Naive thymus-derived CD8-positive, alpha-beta T cell (primary cell): ENCODE results near the gene MRPL36. TPM values are rescaled to one million over a fixed set of nuclear protein-coding genes. Genes with fewer than 3 reads are reported as not detected.
"Not testable (repeated sequence)": the region's sequence is repeated elsewhere in the genome, so short reads cannot be mapped to it uniquely, and the experiment has no call there.

Source experiments
- ATAC-seq, 2 donors: fragments of 150-1000 bp; cut with Tn5 transposase in 1 of 2; sonication (Bioruptor Pico), chemical (Tn5 transposase) in 1 of 2; 1 replicate in 1 of 2; 2 replicates in 1 of 2; pipeline ENCODE4 v1.10.0; 2021; ENCODE audit warnings: mild to moderate bottlenecking in 2 of 2, moderate library complexity in 2 of 2
- POLR2A ChIA-PET: fragments of 350-600 bp; sonication (Branson Sonifier 250); formaldehyde crosslinking; loops from one replicate; lab custom pipeline; 2021; ENCODE audit warnings: antibody characterized with exemption; lab: Charles Lee
- DNase-seq, 10 donors: peaks; one replicate each; pipeline versions ENCODE4 v3.0.0 to v3.0.0-alpha.2; 2020 to 2022
- H3K27ac Mint-ChIP-seq, 10 donors: one replicate each; pipeline ENCODE4 v1.8.0; 2020 to 2022; ENCODE audit warnings: mild to moderate bottlenecking in 10 of 10, mixed read lengths in 10 of 10, moderate library complexity in 4 of 10, inconsistent platforms in 1 of 10
- H3K27me3 Mint-ChIP-seq, 5 donors: one replicate each; pipeline ENCODE4 v1.8.0; 2021 to 2022; ENCODE audit warnings: mixed read lengths in 5 of 5
- H3K36me3 Mint-ChIP-seq, 3 donors: one replicate each; pipeline ENCODE4 v1.8.0; 2020 to 2022; ENCODE audit warnings: mixed read lengths in 3 of 3, mild to moderate bottlenecking in 2 of 3, inconsistent platforms in 1 of 3
- H3K4me1 Mint-ChIP-seq, 4 donors: one replicate each; pipeline ENCODE4 v1.8.0; 2021 to 2022; ENCODE audit warnings: mixed read lengths in 4 of 4
- H3K4me3 Mint-ChIP-seq, 10 donors: one replicate each; pipeline ENCODE4 v1.8.0; 2020 to 2022; ENCODE audit warnings: mild to moderate bottlenecking in 10 of 10, mixed read lengths in 10 of 10, moderate library complexity in 6 of 10, inconsistent platforms in 1 of 10
- H3K9me3 Mint-ChIP-seq, 9 donors: one replicate each; pipeline ENCODE4 v1.8.0; 2020 to 2022; ENCODE audit warnings: mixed read lengths in 9 of 9, mild to moderate bottlenecking in 3 of 9, inconsistent platforms in 1 of 9, moderate library complexity in 1 of 9
- polyA plus RNA-seq, 3 donors: library from polyadenylated mRNA; unstranded; fragments of 300-500 nt; fragmentation: Illumina TruSeq; gene quantifications; one replicate each; pipeline ENCODE4 v1.2.3, GENCODE V29; 2021
- total RNA-seq, 8 experiments: library from RNA in 2 of 8; stranded (reverse) in 2 of 8; gene quantifications; one replicate each; pipeline ENCODE4 v1.2.3 and lab custom pipeline; 2021 to 2026

The MRPL36 gene
- total and polyA plus RNA-seq, 5 experiments from 2014 or later: 25.8 to 84.3 (median 61.6) TPM

DNA sequence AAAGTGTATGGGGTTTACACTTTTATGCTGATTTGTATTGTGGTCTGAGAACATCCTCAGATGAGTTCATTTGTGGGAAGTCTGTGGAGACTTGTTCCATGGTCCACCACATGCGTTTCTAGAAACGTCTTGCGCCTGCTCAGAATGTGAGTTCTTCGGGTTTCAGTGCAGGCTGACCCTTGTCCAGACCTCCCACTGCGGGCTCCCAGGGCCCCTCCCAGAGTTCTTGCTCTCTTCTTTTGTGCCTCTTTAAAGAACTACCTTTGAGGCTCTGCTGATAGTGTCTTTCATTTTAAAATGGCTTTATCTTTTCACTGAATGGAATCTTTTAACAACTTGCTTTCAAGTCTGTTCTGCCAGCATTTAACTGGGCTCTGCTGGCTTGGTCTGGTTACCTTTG, 19.1 kb upstream of the MRPL36 start:
- Mint-ChIP-seq H3K4me3 (no peak overlapping the region), H3K36me3 (peaks cover 4 to 96% (median 37%) of the 10 kb centered on the region in 3 donors), H3K9me3 (no peaks in the 10 kb centered on the region), H3K27me3 (no peaks in the 10 kb centered on the region), H3K4me1 (peaks cover 0 to 6% (median 2%) of the 10 kb centered on the region in 4 donors), H3K27ac (no peak overlapping the region)
- ATAC-seq: no peak
- no peak for DNase-seq
- POLR2A ChIA-PET: interaction anchor here (0.6 kb wide), 1 partner anchor 18 kb away, joined by 3 read pairs; the partner anchor contains the start of gene NDUFS6

DNA sequence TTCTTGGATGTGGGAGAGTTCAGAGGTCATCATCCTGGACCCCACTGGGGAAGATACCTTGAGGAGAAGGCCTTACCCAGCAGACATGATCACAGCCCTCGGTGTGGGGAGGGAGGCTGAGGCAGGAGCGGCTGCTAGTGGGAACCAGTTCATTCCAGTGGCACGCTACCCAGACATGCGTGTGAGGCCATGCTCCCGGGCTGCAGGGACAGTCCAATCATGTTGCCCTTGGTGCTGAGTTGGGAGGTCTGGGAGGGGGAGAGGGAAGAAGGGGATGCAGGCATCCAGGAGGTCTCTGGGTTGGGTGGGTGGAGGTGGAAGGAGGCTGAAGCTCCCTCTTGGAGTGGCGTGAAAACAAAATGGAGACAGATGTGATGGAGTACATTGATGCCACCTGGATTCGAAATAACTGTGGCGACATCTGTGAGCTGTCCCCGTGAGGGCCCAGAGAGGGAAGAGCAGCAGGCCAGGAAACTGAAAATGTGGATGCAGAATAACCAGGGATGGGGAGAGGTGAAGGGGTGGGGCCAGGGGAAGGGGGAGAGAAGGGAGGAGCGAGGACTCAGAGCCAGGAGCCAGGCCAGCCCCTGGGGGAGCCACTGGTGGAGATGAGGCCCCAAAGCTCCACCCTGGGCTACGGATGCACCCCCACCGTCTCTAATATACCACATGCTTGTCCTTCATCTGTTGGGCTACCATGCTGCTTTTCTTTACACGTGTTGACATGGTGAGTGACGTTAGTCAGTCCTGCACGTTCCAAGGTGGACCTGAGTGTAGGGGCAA, 17.8 kb upstream of the MRPL36 start:
- H3K4me3 Mint-ChIP-seq: no peak overlapping the region
- peaks cover 0 to 6% (median under 1%) of the 10 kb centered on the region in 4 donors for H3K4me1 Mint-ChIP-seq
- H3K27ac Mint-ChIP-seq: peak overlapping the region in 2 of 10 donors; percentile 47 to 73
- POLR2A ChIA-PET: no interaction called here
- H3K9me3 Mint-ChIP-seq: no peaks in the 10 kb centered on the region
- H3K36me3 Mint-ChIP-seq: peaks cover 4 to 95% (median 37%) of the 10 kb centered on the region in 3 donors
- no peaks in the 10 kb centered on the region for H3K27me3 Mint-ChIP-seq
- DNase-seq (no peak), ATAC-seq (no peak)

DNA sequence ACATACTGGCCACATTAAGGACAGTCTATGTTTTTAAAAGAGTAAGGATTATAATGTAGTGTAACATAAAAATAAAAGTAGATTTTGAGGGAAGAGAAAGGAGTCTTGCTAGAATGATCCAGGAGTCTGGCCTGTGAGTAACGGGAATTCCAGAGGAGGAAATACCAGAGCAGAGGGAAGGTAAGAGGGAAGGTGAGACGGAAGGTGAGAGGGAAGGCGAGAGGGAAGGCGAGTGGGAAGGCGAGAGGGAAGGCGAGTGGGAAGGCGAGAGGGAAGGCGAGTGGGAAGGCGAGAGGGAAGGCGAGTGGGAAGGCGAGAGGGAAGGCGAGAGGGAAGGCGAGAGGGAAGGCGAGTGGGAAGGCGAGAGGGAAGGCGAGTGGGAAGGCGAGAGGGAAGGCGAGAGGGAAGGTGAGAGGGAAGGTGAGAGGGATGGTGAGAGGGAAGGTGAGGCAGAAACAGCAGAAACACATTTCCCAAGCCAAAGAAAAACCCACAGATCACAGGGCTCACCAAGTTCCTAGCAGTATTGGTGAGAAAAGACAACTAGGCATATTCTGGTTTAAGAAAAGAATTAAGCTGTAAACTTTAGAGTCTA, 17.0 kb upstream of the MRPL36 start:
- H3K4me1 Mint-ChIP-seq, H3K9me3 Mint-ChIP-seq, ATAC-seq, DNase-seq, H3K4me3 Mint-ChIP-seq, H3K27me3 Mint-ChIP-seq, POLR2A ChIA-PET: not testable (repeated sequence)
- Mint-ChIP-seq H3K36me3 (peaks cover 4 to 97% (median 37%) of the 10 kb centered on the region in 3 donors), H3K27ac (peak overlapping the region in 1 of 10 donors; percentile 73)

DNA sequence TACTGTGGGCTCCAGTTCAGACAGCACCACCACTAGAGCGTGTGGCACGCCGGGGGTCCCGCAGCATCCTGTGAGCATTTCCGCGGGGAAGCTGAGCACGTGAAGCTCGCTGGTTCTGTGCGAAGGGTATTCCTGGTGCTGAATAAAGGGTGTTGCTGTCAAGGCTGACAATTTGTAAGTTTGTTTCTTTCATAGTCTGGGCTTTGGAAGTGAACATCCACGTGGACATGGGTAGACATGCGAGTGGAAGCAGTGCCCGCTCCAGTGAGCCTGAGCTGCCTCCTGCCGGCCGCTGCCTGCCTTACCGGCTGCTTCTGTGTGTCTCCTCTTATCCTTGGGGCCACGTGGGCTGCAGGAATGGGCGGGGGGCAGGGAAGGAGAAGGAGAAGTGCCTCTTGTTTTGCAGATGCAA, 16.2 kb upstream of the MRPL36 start:
- H3K9me3 Mint-ChIP-seq: no peaks in the 10 kb centered on the region
- no peak overlapping the region for H3K4me3 Mint-ChIP-seq
- no peak for ATAC-seq
- peaks cover 0 to 6% (median 4%) of the 10 kb centered on the region in 4 donors for H3K4me1 Mint-ChIP-seq
- POLR2A ChIA-PET: interaction anchor here (0.8 kb wide), 1 partner anchor 22 kb away, joined by 3 read pairs; no protein-coding TSS in a partner anchor
- H3K27me3 Mint-ChIP-seq: no peaks in the 10 kb centered on the region
- peak overlapping the region in 2 of 10 donors; percentile 14 to 40 for H3K27ac Mint-ChIP-seq
- DNase-seq: no peak
- peaks cover 4 to 96% (median 34%) of the 10 kb centered on the region in 3 donors for H3K36me3 Mint-ChIP-seq

DNA sequence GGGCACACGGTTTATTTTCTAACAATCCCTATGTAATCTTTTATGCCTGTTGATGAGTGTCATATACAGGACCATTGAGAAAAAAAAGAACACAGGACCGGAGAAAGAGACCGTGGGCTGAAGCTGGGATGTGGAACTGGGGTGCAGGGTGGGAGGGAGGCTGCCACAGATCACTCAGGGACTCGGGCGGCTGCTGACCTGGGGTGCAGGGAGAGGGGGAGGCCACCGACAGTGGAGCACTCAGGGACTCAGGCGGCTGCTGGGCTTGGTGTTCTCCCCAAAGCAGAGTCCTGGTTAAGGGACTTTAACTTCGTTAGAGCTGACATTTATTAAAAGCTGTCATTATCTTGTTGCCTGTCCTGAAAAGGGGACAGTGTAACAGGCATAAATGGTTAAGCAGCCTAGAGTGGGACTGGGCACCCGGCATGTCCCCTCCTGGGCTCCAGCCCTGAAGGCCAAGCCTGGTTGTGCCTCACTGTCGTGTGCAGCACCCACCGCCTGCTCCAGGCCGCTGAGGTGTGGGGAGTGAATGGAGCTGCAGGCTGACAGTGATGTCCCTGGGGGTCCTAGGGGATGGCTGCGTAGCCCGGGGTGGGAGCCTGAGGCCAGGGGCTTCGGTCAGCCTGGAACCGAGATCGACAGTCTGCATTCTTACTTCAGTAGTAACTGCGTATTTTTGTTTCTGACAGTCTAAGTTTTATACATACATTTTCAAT, 15.6 kb upstream of the MRPL36 start:
- Mint-ChIP-seq H3K9me3 (no peaks in the 10 kb centered on the region), H3K4me1 (peaks cover 0 to 7% (median 4%) of the 10 kb centered on the region in 4 donors), H3K27me3 (no peaks in the 10 kb centered on the region), H3K27ac (no peak overlapping the region), H3K4me3 (no peak overlapping the region), H3K36me3 (peaks cover 4 to 96% (median 30%) of the 10 kb centered on the region in 3 donors)
- POLR2A ChIA-PET: interaction anchor here (0.8 kb wide), 1 partner anchor 23 kb away, joined by 3 read pairs; no protein-coding TSS in a partner anchor
- DNase-seq: no peak
- no peak for ATAC-seq

DNA sequence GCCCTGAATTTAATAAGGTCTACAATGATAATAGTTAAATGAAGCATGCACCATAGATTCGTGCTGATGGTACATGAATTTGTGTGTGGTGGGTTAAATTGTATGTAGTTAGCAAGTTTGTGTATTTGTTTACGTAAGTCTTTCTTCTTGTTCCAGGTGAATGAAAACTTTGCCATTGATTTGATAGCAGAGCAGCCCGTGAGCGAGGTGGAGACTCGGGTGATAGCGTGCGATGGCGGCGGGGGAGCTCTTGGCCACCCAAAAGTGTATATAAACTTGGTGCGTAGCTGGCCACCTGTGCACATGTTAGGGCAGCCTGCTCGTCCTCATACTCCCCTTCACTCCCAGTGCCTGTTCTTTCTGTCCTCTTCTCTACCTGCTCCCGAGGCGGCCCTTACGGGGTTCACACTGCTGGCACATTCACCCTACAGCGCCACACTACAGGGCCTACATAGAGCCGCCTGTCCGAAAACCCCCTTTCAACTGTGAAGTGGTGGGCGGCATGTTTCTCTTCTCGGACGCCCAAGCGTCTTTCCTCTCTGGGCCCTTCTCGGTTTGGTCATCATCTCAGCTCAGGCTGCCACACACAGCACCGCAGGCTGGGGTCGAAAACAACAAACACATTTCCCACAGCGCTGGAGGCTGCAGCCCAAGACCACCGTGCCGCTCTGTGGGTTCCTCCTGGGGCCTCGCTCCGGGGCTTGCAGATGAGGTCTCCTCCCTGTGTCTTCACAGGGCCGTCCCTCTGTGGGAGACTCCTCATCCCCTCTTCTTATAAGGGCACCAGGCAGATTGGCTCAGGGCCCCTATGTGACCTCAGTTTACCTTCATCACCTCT, 14.8 kb upstream of the MRPL36 start:
- peak overlapping the region in 1 of 10 donors; percentile 41 for H3K4me3 Mint-ChIP-seq

DNA sequence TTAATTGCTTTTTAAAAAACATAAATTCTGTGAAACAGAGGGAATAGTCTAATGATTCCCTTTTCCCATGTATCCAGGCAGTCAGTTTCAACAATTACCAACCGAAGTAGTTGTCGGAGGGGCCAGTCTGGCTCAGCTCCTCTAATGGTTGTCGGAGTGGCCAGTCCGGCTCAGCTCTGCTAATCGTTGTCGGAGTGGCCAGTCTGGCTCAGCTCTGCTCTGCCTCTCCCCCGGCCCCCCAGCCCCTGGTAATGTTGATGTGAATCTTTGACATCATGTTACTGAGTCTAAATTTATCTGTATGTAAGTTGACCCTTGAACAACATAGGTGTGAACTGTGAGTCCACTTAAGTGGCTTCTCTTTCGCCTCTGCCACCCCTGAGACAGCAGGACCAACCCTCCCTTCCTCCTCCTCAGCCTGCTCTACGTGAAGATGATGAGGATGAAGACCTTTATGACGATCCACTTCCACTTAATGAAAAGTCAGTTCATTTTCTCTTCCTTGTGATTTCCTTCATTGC, 11.0 kb upstream of the MRPL36 start:
- Mint-ChIP-seq H3K27ac (peak overlapping the region in 1 of 10 donors; percentile 46), H3K4me3 (no peak overlapping the region), H3K9me3 (no peaks in the 10 kb centered on the region), H3K36me3 (peaks cover 4 to 95% (median 18%) of the 10 kb centered on the region in 3 donors), H3K27me3 (no peaks in the 10 kb centered on the region), H3K4me1 (peaks cover 14 to 32% (median 18%) of the 10 kb centered on the region in 4 donors)
- DNase-seq (no peak), ATAC-seq (no peak)
- POLR2A ChIA-PET: no interaction called here

More for the DNA sequence above, 14.8 kb upstream of the MRPL36 start:
- H3K9me3 Mint-ChIP-seq: no peaks in the 10 kb centered on the region
- H3K4me1 Mint-ChIP-seq: peaks cover 0 to 7% (median 4%) of the 10 kb centered on the region in 4 donors
- H3K36me3 Mint-ChIP-seq: peaks cover 4 to 96% (median 26%) of the 10 kb centered on the region in 3 donors
- H3K27me3 Mint-ChIP-seq: no peaks in the 10 kb centered on the region
- no peak for DNase-seq
- ATAC-seq: no peak
- POLR2A ChIA-PET: no interaction called here
- no peak overlapping the region for H3K27ac Mint-ChIP-seq

DNA sequence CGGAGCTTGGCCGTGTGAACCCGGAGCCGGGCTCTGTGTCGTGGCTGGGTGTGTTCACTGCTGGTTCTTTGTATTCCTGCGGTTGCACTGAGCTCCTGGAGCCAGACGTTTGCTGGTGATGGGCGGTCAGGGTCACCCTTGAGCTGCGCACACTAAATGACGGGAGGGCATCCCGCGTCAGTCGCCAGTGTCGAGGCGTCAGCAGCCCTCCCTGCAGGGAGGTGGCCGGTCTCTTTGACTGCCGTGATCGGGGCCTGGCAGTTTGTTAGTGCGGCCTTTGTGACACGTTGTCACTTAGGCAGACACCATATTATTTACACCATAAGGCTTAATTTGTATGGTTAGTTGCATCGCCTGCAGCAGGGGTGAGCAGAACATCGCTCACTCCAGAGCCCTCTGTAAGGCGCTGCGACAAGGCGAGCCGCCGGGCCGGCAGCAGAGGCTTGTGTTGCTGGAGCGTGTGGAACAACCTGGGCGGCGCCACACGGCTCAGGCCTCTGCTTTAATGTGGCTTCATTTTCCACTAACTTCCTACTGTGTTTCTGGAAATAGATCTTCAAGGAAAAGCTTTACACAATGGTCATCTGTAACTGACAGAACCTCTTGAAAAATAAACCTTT, 9.9 kb upstream of the MRPL36 start:
- Mint-ChIP-seq H3K27ac (no peak overlapping the region), H3K4me3 (no peak overlapping the region), H3K9me3 (no peaks in the 10 kb centered on the region), H3K4me1 (peaks cover 14 to 42% (median 21%) of the 10 kb centered on the region in 4 donors), H3K36me3 (peaks cover 4 to 95% (median 18%) of the 10 kb centered on the region in 3 donors), H3K27me3 (no peaks in the 10 kb centered on the region)
- no peak for ATAC-seq
- DNase-seq: peak in 1 of 10 donors; percentile 8
- POLR2A ChIA-PET: no interaction called here

DNA sequence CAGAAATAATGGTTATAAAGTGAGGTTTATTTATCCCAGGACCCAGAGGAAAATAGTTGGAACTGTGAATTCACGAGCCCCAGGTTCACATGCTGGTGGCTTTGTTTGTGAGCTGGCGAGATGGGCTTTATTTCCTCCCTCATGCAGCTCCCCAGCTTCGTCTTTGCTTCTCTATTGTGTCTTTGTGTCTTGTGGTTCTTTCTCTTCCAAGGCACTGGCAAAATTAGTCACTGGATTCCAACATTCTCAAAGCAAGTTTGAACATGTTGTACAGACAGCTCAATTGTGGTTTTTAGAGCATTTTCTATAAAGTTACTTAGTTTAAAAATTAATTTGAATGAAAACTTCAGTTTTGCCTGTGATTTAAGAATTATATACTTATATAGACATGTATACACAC, 8.8 kb upstream of the MRPL36 start:
- no peak for ATAC-seq
- H3K36me3 Mint-ChIP-seq: peaks cover 11 to 95% (median 23%) of the 10 kb centered on the region in 3 donors
- H3K4me1 Mint-ChIP-seq: peaks cover 21 to 52% (median 30%) of the 10 kb centered on the region in 4 donors
- H3K27me3 Mint-ChIP-seq: no peaks in the 10 kb centered on the region
- no peaks in the 10 kb centered on the region for H3K9me3 Mint-ChIP-seq
- POLR2A ChIA-PET: no interaction called here
- peak overlapping the region in 1 of 10 donors; percentile 85 for H3K27ac Mint-ChIP-seq
- peak in 1 of 10 donors; percentile 15 for DNase-seq
- no peak overlapping the region for H3K4me3 Mint-ChIP-seq

DNA sequence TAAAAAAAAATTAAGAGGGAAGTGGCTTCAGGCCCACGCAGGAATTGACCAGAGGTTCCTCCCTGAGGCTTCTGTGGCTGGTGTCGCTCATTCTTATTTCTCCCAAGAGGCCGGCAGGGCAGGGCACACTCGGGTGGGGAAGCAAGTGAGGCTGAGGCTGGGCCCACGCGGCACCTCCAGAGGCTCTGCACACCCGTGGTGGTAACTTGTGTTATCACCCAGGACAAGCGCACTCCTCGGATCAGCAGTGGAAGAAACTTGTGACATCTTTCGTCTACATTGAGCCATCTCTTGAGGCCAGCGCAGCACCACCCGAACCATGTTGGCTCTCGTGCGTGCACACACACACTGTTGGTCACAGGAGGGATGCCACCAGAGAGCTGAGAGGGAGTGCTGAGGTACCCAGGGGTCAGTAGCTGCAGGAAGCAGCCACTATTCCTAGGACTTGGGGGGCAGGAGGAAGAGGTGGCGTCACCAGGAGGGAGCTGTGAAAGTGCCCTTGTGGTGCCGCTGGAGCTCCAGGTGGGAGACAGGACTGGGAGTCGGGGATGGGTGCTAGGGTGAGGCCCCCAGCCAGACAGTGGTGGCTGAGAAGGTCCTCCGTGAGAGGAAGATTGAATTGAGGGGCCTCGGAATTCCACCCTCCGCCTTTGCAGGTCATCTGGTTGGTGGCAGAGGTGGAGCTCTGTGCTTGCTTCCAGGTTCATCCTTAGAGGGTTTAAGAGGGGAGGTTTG, 8.0 kb upstream of the MRPL36 start:
- H3K36me3 Mint-ChIP-seq: peaks cover 15 to 97% (median 28%) of the 10 kb centered on the region in 3 donors

DNA sequence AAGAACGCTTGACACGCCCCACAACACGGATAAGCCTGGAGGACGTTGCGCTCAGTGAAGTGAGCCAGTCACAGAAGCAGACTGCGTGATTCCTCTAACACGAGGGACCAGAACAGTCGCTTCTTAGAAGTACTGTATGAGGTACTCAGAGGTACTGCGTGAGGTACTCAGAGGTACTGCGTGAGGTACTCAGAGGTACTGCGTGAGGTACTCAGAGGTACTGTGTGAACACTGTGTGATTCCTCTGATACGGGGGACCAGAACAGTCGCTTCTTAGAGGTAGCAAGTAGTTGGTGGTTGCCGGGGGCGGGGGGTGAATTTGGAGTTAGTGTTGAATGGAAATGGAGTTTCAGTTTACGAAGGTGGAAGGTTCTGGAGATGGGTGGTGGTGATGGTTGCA, 7.3 kb upstream of the MRPL36 start:
- DNase-seq (peak in 1 of 10 donors; percentile 37), ATAC-seq (no peak)
- Mint-ChIP-seq H3K36me3 (peaks cover 15 to 91% (median 28%) of the 10 kb centered on the region in 3 donors), H3K27me3 (no peaks in the 10 kb centered on the region), H3K4me1 (peaks cover 28 to 66% (median 44%) of the 10 kb centered on the region in 4 donors), H3K4me3 (no peak overlapping the region), H3K9me3 (no peaks in the 10 kb centered on the region), H3K27ac (peak overlapping the region in 1 of 10 donors; percentile 85)
- POLR2A ChIA-PET: no interaction called here

More for the DNA sequence above, 8.0 kb upstream of the MRPL36 start:
- POLR2A ChIA-PET: no interaction called here
- Mint-ChIP-seq H3K9me3 (no peaks in the 10 kb centered on the region), H3K4me1 (peaks cover 26 to 60% (median 38%) of the 10 kb centered on the region in 4 donors), H3K27me3 (no peaks in the 10 kb centered on the region), H3K4me3 (peak overlapping the region in 1 of 10 donors; percentile 14), H3K27ac (peak overlapping the region in 2 of 10 donors; percentile 27 to 85)
- DNase-seq: peak in 1 of 10 donors; percentile 48
- no peak for ATAC-seq
